GM12865 (cell line): ENCODE measurements around the gene YTHDC1.
A peak's percentile ranks its signal among the peaks of the same experiment; 100 is the strongest.

Experiments used
- DNase-seq: peaks from one replicate; pipeline ENCODE4 v3.0.0; 2010; ENCODE audit warnings: low read depth
- H3K4me3 ChIP-seq: 2 replicates; pipeline ENCODE4 v1.5.1; 2011; ENCODE audit warnings: mild to moderate bottlenecking, low read depth, low read length, control low read depth
- CTCF ChIP-seq: IDR thresholded peaks from 2 replicates; pipeline ENCODE4 v1.5.1; 2011; ENCODE audit warnings: low read length, control low read depth, low read depth, inconsistent platforms; ENCODE audit not compliant: insufficient read depth; ENCODE audit errors: missing control alignments

The YTHDC1 gene

GRCh38 chr4:68385267-68385666 lies 35.4 kb upstream of the YTHDC1 start:
- no peak for DNase-seq
- TF ChIP-seq CTCF: no peak
- no peak overlapping the region for H3K4me3 ChIP-seq

GRCh38 chr4:68383115-68383514 lies 33.2 kb upstream of the YTHDC1 start:
- no peak for DNase-seq
- no peak overlapping the region for H3K4me3 ChIP-seq
- TF ChIP-seq CTCF: no peak

- no peak overlapping the region for H3K4me3 ChIP-seq
- no peak for DNase-seq
- TF ChIP-seq CTCF: no peak
These were observed 28.3 kb upstream of the YTHDC1 start for GRCh38 chr4:68378226-68378625.

- H3K4me3 ChIP-seq: no peak overlapping the region
- TF ChIP-seq CTCF: peak; percentile 78
- DNase-seq: peak; percentile 65
These were observed 26.0 kb upstream of the YTHDC1 start for GRCh38 chr4:68375667-68376559.

- H3K4me3 ChIP-seq: no peak overlapping the region
- TF ChIP-seq CTCF: no peak
These were observed 23.6 kb upstream of the YTHDC1 start for GRCh38 chr4:68373513-68373912.

GRCh38 chr4:68372588-68372987 lies 22.7 kb upstream of the YTHDC1 start:
- H3K4me3 ChIP-seq: no peak overlapping the region
- DNase-seq: no peak
- TF ChIP-seq CTCF: no peak

More at GRCh38 chr4:68373513-68373912, 23.6 kb upstream of the YTHDC1 start:
- DNase-seq: no peak
